ENCODE measurements around the gene ISOC1.

The ISOC1 gene

GRCh38 chr5:129061849-129062248 lies 32.7 kb upstream of the ISOC1 start:
- TF ChIP-seq, protein P1, sequence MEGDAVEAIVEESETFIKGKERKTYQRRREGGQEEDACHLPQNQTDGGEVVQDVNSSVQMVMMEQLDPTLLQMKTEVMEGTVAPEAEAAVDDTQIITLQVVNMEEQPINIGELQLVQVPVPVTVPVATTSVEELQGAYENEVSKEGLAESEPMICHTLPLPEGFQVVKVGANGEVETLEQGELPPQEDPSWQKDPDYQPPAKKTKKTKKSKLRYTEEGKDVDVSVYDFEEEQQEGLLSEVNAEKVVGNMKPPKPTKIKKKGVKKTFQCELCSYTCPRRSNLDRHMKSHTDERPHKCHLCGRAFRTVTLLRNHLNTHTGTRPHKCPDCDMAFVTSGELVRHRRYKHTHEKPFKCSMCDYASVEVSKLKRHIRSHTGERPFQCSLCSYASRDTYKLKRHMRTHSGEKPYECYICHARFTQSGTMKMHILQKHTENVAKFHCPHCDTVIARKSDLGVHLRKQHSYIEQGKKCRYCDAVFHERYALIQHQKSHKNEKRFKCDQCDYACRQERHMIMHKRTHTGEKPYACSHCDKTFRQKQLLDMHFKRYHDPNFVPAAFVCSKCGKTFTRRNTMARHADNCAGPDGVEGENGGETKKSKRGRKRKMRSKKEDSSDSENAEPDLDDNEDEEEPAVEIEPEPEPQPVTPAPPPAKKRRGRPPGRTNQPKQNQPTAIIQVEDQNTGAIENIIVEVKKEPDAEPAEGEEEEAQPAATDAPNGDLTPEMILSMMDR (IDR thresholded peaks at IDR 0.05; ENCODE audit: extremely low read depth, missing control alignments) = no peak
- DNase-seq (ENCODE audit: low spot score) = no peak

DNA sequence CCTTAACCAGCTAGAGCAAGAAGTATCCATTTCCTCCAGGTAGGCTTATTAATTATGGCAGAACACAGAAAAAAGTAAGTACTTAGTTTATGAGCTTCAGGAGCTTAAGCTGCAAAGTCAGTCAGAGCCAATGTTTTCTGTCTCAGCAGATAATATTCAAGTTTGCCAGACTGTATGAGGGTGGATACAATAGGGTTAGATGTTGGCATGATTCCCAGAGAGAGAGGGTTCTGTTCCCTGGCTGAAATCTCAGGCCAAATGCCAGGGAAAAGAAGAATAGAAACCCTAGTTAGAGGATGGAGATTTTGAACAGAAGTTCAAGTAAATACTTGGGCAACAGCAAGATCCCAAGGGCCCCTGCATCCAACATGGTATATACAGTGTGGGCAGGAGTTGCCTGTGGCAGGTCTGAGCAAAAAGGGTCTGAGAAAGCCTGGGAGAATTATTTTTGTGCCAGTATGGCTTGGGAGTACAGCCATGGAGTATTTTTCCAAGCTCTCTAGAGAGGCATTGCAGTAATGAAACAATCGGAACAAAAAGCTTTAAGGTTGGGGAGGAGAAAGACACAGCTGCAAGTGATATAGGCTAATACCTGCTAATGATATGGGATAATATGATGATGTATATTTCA lies 31.0 kb upstream of the ISOC1 start:
- TF ChIP-seq, protein P1 (IDR thresholded peaks at IDR 0.05; ENCODE audit: extremely low read depth, missing control alignments) = no peak
- DNase-seq (ENCODE audit: low spot score) = no peak

- no peak for DNase-seq (ENCODE audit: low spot score)
- TF ChIP-seq, protein P1 (IDR thresholded peaks at IDR 0.05; ENCODE audit: extremely low read depth, missing control alignments) = no peak
Observed at GRCh38 chr5:129065721-129066120, 28.8 kb upstream of the ISOC1 start.

DNA sequence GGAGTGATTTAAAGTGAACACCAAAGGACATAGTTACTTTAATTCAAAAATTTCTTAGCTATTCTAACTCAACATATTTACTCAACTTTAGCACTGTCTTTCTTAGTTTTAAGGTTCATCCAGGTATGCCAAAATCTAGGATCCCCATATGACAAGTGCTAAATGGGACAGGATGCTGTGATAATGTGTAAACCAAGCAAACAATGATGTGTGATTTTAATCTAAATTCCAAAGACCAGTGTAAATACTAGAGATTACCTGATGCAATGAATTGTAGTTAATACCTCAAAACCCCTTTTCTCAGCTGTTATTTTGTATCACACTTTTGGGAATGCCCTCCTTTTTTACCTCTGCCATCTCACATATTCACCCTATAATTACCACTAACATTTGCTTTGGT lies 26.8 kb upstream of the ISOC1 start:
- TF ChIP-seq, protein P1 (IDR thresholded peaks at IDR 0.05; ENCODE audit: extremely low read depth, missing control alignments) = no peak

GRCh38 chr5:129069292-129069691 lies 25.3 kb upstream of the ISOC1 start:
- TF ChIP-seq, protein P1 (IDR thresholded peaks at IDR 0.05; ENCODE audit: extremely low read depth, missing control alignments) = no peak
- no peak for DNase-seq (ENCODE audit: low spot score)

More for the DNA sequence above, 26.8 kb upstream of the ISOC1 start:
- DNase-seq (ENCODE audit: low spot score) = no peak

DNA sequence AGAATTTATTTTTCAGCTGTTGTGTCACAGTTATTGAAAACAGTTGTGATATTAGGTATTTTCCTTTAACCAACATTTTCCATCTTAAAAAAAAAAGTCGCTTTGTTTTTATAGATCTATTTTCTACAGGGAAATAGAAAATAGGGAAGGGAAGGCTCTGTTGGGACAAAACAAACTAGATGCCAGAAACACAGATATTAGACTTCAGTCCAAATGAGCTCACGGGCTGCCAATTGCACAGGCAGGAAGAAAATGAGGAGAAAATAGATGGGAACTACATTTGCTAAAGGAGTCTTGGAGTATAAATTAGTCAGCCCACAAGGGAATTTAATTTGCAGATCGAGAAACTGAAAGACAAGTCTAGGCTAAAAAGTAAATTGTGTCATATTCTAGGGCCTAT lies 21.4 kb upstream of the ISOC1 start:
- DNase-seq (ENCODE audit: low spot score) = no peak
- TF ChIP-seq, protein P1 (IDR thresholded peaks at IDR 0.05; ENCODE audit: extremely low read depth, missing control alignments) = no peak

DNA sequence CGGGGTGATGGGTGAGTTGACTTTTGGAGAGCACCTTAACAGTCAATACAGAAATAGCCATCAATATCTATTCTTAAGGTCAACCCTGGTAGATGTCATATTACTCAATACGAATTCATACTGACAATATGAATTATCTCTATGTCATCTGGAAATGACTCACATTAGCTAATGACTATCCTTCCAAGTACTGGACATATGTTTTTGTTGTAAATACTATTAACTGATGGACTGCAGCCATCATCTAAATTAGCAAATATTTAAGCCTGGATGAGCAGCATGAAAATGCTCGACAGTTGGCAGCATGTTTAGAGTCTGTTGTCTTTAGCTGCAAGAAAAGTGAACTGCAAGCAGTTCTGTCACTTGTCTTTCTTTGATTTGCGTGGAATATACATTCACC lies 19.6 kb upstream of the ISOC1 start:
- DNase-seq (ENCODE audit: low spot score) = no peak
- TF ChIP-seq, protein P1 (IDR thresholded peaks at IDR 0.05; ENCODE audit: extremely low read depth, missing control alignments) = no peak

Measured in GM20000 (cell line).